NCI-H446 (cell line): Measurements from ENCODE around the gene ACTRT2.

Source experiments
- DNase-seq, 2 experiments: peaks; one replicate each; lab custom pipeline; 2025; lab: John Stamatoyannopoulos, UW

The ACTRT2 gene

DNA sequence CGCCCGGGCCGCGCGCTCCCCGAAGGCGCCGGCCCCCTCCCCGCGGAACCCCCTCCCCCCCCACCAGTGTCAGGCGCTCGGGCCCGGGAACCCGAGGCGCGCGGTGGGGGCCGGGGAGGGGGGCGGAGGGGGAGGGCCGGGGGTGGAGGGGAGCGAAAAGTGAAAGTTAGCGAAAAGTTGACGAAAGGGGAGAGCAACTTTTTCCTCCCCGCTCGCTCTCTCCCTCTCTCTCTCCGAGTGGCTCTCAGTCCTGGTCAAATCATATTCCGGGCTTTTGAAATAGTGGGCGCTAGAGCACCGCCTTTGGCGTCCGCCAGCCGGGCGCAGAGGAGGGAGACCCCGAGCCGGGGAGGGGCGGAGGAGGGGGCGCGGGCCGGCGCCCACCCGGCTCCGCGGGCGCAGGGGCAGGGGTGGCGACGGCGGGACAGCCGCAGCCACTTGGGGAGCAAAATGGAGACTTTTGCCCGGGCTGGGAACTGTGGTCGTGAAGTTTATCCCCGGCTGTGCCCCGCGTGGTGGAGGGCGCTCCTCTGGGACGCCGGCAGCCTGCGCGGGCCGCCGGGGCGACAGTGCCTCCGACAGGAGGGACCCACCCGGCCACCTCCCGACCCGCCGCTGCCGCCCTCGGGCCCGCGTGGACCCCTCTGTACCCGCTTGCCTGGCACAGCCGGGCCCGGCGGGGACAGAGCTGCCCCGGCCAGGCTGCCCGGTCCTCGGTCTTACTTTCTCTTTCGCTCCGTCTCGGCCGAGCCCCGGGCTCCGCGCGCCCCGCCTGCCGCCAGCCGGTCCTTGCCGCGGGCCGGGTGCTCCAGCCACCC is 48.4 kb downstream of the ACTRT2 start:
- DNase-seq, result no peak

DNA sequence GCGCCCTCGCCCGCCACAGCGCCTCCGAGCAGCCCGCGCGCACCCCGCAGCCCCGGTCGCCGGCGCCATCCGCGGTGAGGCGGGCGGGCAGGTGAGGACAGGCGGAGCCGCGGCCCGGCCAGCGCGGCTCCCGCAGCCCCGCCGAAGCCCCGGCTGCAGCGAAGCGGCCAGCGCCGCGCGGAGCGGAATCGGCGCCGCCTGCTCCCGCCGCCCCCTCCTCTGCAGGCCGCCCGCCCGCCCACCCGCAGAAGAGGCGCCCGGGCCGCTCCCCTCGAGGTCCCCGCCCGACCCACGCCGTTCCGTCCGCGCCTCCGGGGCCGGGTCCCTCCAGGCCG is 49.0 kb downstream of the ACTRT2 start:
- DNase-seq, result no peak

DNA sequence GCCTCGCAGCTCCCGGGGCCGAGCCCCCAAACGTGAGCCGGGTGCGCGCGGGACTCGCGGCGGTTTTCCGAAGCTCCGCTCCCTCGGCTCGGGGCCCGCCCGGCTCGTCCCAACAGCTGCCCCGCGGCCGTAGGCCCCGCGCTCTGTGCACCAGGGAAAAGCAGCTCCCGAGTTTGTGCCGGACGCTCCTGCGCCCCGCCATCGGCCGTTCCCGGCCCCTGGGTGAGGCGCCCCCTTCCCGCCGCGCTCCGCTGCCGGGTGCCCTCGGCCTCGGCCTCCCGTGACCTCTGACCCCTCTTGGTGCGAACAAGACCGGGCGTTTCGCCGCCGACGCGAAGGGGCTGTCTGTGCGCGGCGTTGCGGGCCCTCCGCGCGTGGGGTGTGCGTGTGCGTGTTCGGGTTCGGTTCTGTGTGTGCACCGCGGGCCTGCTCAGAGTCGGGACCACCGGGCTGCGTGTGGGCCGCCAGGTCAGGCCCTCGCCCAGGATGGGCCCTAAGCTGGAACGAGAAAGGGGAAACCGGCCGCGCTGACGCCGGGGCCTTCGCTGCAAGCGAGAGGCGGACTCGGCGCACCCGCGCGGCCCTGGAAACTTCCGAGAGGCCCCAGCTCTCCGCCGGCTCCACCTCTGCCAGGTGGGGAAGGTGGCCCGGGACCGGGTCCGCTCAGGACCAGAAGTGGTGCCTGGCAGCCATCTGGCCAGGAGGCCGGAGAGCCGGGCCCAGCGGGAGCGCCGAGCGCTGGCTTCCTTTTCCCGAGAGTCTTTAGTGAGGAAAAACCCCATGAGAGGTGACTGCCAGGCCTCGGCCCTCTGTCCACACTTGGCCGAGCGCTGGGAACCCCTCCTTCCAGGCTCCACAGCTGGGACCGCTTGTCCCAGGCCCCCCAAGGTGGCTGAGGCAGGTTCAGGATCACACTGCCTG is 49.6 kb downstream of the ACTRT2 start:
- DNase-seq, result no peak

DNA sequence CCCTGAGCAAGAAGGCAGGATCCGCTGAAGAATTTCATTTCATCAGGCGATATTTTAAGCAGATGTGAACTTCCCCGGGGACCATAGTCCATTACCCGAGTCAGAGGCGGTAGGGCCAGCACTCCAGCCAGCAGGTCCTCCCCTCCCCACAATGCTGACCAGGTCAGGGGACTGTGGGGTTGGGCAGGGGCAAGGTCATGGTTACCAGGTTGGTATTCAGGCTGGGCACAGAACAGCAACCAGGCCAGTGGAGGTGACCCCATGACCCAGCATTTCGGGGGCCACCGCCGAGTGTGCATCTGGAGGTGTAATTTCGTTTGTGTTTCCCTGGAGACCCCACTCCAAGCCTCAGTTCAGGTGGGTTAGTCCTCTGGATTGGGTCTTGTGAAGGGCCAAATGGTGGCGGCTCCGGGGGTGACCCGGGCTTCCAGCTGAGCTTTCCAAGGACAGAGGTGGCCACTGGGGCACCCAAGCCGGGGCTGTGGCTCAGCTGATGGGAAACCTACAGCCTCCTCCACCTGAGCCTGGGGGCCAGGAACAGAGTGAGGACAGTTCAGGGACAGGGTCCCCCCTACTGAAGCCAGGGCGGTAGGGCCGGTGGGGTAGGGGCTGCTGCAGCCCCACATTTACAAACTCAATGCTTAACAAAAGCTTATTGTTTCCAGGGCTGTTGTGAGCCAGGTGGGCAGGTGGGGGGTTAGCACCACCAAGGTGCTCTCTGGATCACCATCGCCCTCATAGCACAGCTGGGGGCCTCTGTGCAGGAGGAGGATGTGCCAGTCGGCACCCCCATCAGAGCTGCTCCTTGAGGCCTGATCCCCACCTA is 50.5 kb downstream of the ACTRT2 start:
- no peak for DNase-seq
